ENCODE data around the gene TSPAN13.

TSPAN13 gene

GRCh38 chr7:16813232-16813616, 59.7 kb downstream of the TSPAN13 start:
- no peak for DNase-seq (ENCODE audit: low read depth)

GRCh38 chr7:16815001-16815400, 61.4 kb downstream of the TSPAN13 start:
- DNase-seq (ENCODE audit: low read depth): no peak

GRCh38 chr7:16816824-16817223, 63.3 kb downstream of the TSPAN13 start:
- DNase-seq (ENCODE audit: low read depth): no peak

- no peak for DNase-seq (ENCODE audit: low read depth)
Measured at GRCh38 chr7:16817536-16817935, 64.0 kb downstream of the TSPAN13 start.

GRCh38 chr7:16818732-16819131, 65.2 kb downstream of the TSPAN13 start:
- DNase-seq (ENCODE audit: low read depth): no peak

GRCh38 chr7:16822029-16822428, 68.5 kb downstream of the TSPAN13 start:
- no peak for DNase-seq (ENCODE audit: low read depth)

- no peak for DNase-seq (ENCODE audit: low read depth)
Measured at GRCh38 chr7:16826060-16826459, 72.5 kb downstream of the TSPAN13 start.

GRCh38 chr7:16833373-16833772, 79.8 kb downstream of the TSPAN13 start:
- no peak for DNase-seq (ENCODE audit: low read depth)
